HEK293 (cell line): ENCODE measurements around the gene RPS27.

ENCODE experiments used
- EGR2 ChIP-seq: fragments of 450-650 bp; formaldehyde crosslinking; IDR thresholded peaks from 2 replicates; pipeline ENCODE4 v1.5.1; 2016; ENCODE audit warnings: low read depth, missing biosample characterization, missing genetic modification characterization
- RBAK ChIP-seq: fragments of 450-650 bp; formaldehyde crosslinking; IDR thresholded peaks from 2 replicates; pipeline ENCODE4 v1.5.1; 2016; ENCODE audit warnings: missing biosample characterization, missing genetic modification characterization
- ZBTB20 ChIP-seq: fragments of 450-650 bp; formaldehyde crosslinking; IDR thresholded peaks from 2 replicates; pipeline ENCODE4 v1.5.1; 2016; ENCODE audit warnings: missing biosample characterization, missing genetic modification characterization
- ZBTB7A ChIP-seq: fragments of 450-650 bp; formaldehyde crosslinking; IDR thresholded peaks from 2 replicates; pipeline ENCODE4 v1.5.1; 2016; ENCODE audit warnings: low read depth, missing biosample characterization, missing genetic modification characterization
- ZNF274 ChIP-seq, 2 experiments: fragments of 200-500 bp in 1 of 2; fragments of 450-650 bp in 1 of 2; sonication (Bioruptor generic) in 1 of 2; formaldehyde crosslinking in 1 of 2; IDR thresholded peaks; 2 replicates each; pipeline versions ENCODE4 v1.5.1 to v1.6.1; 2014 to 2016; ENCODE audit warnings: borderline replicate concordance in 1 of 2, inconsistent platforms in 1 of 2, low read length in 1 of 2, missing biosample characterization in 1 of 2, missing genetic modification characterization in 1 of 2
- ZNF416 ChIP-seq: fragments of 450-650 bp; formaldehyde crosslinking; IDR thresholded peaks from 2 replicates; pipeline ENCODE4 v1.5.1; 2016; ENCODE audit warnings: missing biosample characterization, missing genetic modification characterization
- ZNF791 ChIP-seq: fragments of 450-650 bp; formaldehyde crosslinking; IDR thresholded peaks from 2 replicates; pipeline ENCODE4 v1.5.1; 2016; ENCODE audit warnings: missing biosample characterization, missing genetic modification characterization
- TF ChIP-seq, protein P1 (sequence below): fragments of 450-650 bp; formaldehyde crosslinking; IDR thresholded peaks from 2 replicates; pipeline ENCODE4 v1.5.1; 2016; ENCODE audit warnings: missing biosample characterization, missing genetic modification characterization
- TF ChIP-seq, protein P2 (sequence below): fragments of 450-650 bp; formaldehyde crosslinking; IDR thresholded peaks from 2 replicates; pipeline ENCODE4 v1.5.1; 2017; ENCODE audit warnings: missing biosample characterization, missing genetic modification characterization
- TF ChIP-seq, protein P3 (sequence below): fragments of 450-650 bp; formaldehyde crosslinking; optimal IDR thresholded peaks from 2 replicates; pipeline ENCODE3; 2016; ENCODE audit warnings: missing biosample characterization, mild to moderate bottlenecking, missing genetic modification characterization

DNA sequence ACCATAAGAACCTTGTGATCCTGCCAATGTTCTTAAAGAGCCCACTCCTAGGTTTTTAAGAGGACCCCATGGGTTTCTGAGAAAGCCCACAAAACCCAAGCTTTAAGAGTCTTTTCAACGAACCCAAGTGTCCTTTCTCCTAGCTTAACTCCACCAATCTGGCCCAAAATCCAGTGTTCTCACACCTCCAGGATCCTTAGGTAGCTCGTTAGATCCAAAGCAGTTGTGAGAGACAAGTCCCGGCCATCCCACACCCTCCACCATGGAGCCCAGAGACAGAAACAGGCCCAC, 45.8 kb upstream of the RPS27 start:
- TF ChIP-seq RBAK (no peak), ZBTB20 (tag by site-specific recombination) (no peak), EGR2 (no peak), ZNF416 (tag by site-specific recombination) (no peak), ZNF274 (IDR thresholded peaks at IDR 0.05; ENCODE audit: low read length) (no peak), ZNF274 (tag by site-specific recombination; IDR thresholded peaks at IDR 0.05; ENCODE audit: borderline replicate concordance) (no peak), ZBTB7A (tag by site-specific recombination) (no peak), ZNF791 (tag by site-specific recombination) (no peak)
- TF ChIP-seq, protein P1, sequence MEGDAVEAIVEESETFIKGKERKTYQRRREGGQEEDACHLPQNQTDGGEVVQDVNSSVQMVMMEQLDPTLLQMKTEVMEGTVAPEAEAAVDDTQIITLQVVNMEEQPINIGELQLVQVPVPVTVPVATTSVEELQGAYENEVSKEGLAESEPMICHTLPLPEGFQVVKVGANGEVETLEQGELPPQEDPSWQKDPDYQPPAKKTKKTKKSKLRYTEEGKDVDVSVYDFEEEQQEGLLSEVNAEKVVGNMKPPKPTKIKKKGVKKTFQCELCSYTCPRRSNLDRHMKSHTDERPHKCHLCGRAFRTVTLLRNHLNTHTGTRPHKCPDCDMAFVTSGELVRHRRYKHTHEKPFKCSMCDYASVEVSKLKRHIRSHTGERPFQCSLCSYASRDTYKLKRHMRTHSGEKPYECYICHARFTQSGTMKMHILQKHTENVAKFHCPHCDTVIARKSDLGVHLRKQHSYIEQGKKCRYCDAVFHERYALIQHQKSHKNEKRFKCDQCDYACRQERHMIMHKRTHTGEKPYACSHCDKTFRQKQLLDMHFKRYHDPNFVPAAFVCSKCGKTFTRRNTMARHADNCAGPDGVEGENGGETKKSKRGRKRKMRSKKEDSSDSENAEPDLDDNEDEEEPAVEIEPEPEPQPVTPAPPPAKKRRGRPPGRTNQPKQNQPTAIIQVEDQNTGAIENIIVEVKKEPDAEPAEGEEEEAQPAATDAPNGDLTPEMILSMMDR (tag by site-specific recombination): no peak
- TF ChIP-seq, protein P2, sequence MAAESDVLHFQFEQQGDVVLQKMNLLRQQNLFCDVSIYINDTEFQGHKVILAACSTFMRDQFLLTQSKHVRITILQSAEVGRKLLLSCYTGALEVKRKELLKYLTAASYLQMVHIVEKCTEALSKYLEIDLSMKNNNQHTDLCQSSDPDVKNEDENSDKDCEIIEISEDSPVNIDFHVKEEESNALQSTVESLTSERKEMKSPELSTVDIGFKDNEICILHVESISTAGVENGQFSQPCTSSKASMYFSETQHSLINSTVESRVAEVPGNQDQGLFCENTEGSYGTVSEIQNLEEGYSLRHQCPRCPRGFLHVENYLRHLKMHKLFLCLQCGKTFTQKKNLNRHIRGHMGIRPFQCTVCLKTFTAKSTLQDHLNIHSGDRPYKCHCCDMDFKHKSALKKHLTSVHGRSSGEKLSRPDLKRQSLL (tag by site-specific recombination): no peak
- TF ChIP-seq, protein P3, sequence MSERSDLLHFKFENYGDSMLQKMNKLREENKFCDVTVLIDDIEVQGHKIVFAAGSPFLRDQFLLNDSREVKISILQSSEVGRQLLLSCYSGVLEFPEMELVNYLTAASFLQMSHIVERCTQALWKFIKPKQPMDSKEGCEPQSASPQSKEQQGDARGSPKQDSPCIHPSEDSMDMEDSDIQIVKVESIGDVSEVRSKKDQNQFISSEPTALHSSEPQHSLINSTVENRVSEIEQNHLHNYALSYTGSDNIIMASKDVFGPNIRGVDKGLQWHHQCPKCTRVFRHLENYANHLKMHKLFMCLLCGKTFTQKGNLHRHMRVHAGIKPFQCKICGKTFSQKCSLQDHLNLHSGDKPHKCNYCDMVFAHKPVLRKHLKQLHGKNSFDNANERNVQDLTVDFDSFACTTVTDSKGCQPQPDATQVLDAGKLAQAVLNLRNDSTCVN: no peak
